HFF-Myc (cell line): Measurements from ENCODE around the gene LAMB3.

Source experiments
- DNase-seq: peaks from one replicate; pipeline ENCODE4 v3.0.0-alpha.2; 2011; ENCODE audit warnings: low read depth; ENCODE audit errors: extremely low read depth
- H3K4me3 ChIP-seq: replicated peaks from 2 replicates; pipeline ENCODE4 v1.5.1; 2011; ENCODE audit warnings: low read depth, mild to moderate bottlenecking, control low read depth, low read length
- CTCF ChIP-seq: IDR thresholded peaks from 2 replicates; pipeline ENCODE4 v1.5.1; 2012; ENCODE audit warnings: mild to moderate bottlenecking, low read depth, low read length, control low read depth; ENCODE audit errors: missing control alignments

The LAMB3 gene

GRCh38 chr1:209617755-209618154 lies 34.5 kb downstream of the LAMB3 start:
- no peak for DNase-seq
- TF ChIP-seq CTCF, result no peak
- no peak overlapping the region for H3K4me3 ChIP-seq

- no peak for TF ChIP-seq CTCF
- no peak overlapping the region for H3K4me3 ChIP-seq
- DNase-seq, result no peak
Measured at GRCh38 chr1:209617047-209617673, 35.1 kb downstream of the LAMB3 start.

GRCh38 chr1:209616366-209617046 lies 35.7 kb downstream of the LAMB3 start:
- no peak overlapping the region for H3K4me3 ChIP-seq
- TF ChIP-seq CTCF, result no peak
- no peak for DNase-seq

GRCh38 chr1:209614906-209615305 lies 37.3 kb downstream of the LAMB3 start:
- no peak for DNase-seq
- H3K4me3 ChIP-seq, result no peak overlapping the region
- TF ChIP-seq CTCF, result no peak

- no peak for DNase-seq
- no peak overlapping the region for H3K4me3 ChIP-seq
- no peak for TF ChIP-seq CTCF
Measured at GRCh38 chr1:209614151-209614420, 38.1 kb downstream of the LAMB3 start.

- no peak for DNase-seq
- no peak for TF ChIP-seq CTCF
- no peak overlapping the region for H3K4me3 ChIP-seq
Measured at GRCh38 chr1:209613400-209614150, 38.6 kb downstream of the LAMB3 start.
